HG02840 (cell line): Measurements from ENCODE around the gene CCDC70.
"Not testable (repeated sequence)": the region's sequence is repeated elsewhere in the genome, so short reads cannot be mapped to it uniquely, and the experiment has no call there.

Experiments
- ATAC-seq: cut with Tn5 transposase; IDR thresholded peaks from one replicate; pipeline ENCODE4 v1.9.1; 2021; ENCODE audit warnings: mild to moderate bottlenecking, moderate library complexity, moderate number of reproducible peaks; ENCODE audit not compliant: unreplicated experiment, low FRiP score

Gene CCDC70

DNA sequence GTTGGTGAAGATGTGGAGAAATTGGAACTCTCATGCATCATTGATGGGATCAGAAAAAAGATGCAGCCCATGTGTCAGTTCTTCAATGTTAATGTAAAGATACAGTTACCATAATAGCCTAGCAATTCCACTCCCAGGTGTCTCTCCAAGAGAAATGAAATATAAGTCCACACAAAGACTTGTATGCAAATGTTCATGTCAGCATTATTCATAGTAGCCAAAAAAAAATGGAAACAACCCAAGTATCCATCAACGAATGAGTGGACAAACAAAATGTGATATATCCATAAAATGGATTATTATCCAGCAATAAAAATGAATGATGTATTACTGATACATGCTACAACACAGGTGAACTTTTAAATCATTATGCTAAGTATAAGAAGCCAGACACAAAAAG is 38.7 kb downstream of the CCDC70 start:
- ATAC-seq, result no peak

DNA sequence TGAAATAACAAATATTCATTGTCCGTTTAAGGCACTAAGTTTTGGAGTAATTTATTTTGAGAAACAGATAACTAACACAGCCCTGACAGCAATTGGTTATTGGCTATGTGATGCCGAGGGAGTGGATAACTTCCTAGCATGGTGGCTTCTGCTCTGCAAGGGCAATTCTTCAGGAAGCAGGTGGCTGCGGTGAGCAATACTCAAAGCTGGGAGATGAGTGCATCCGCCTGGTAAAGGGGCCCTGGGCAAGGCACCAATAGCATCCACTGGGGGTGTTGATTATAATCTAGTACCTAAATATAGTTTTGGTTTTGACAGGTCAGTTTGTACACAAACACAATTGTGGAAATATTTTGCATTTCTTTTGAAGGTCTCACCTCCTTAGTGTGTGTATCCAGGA is 41.0 kb downstream of the CCDC70 start:
- no peak for ATAC-seq

GRCh38 chr13:51905787-51906186 is 44.0 kb downstream of the CCDC70 start:
- no peak for ATAC-seq

- ATAC-seq, result no peak
Observed at GRCh38 chr13:51906581-51906980, 44.8 kb downstream of the CCDC70 start.

DNA sequence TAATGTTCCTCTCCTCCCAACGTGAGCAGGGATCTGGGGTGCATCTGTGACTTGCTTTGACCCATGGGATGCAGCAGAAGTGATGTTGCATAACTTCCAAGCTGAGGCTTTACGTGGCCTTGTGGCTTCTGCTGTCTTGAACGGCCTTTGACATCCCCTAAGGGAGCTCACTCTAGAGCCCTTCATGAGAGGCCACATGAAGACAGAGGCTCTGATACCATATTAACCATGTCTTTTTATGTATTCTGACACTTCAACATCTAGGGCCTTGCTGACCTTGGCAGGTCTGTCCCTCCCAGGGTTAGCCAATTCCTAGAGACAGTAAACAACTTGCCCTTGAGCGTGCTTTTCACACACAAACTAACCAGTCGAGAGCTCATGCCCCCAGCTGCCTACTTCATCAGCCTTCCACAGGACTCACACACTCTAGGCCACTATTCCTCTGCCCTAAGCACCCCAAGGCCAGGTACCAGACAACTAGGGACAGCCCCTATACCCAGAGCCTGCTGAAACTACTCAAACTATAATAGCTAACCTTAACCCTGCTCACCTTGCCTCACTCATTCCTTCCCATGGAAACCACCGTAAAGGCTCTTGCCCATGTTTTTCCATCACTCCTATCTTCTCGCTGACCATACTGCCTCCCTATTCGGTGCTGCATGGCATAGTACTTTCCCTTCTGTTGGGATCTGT is 45.4 kb downstream of the CCDC70 start:
- no peak for ATAC-seq

DNA sequence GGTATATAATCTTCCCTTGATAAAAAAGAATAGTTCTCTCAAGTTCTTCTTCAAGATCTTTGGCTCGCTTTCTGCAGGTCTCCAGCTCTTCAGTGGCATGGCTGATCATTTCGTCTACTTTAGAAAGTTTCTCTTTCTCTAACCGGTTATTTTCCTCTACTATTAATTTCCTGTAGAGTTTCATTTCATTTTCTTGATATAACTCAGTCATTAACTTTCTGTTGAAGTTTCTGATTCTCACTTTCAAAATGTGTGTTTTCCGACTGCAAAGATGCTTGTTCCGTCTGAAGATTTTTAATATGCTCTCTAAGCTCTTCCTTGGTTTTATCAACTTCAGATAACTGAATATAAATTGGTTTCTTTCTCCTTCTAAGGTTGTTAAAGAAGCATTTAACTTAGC is 47.5 kb downstream of the CCDC70 start:
- not testable (repeated sequence) for ATAC-seq

GRCh38 chr13:51910508-51910907 is 48.7 kb downstream of the CCDC70 start:
- ATAC-seq, result no peak

DNA sequence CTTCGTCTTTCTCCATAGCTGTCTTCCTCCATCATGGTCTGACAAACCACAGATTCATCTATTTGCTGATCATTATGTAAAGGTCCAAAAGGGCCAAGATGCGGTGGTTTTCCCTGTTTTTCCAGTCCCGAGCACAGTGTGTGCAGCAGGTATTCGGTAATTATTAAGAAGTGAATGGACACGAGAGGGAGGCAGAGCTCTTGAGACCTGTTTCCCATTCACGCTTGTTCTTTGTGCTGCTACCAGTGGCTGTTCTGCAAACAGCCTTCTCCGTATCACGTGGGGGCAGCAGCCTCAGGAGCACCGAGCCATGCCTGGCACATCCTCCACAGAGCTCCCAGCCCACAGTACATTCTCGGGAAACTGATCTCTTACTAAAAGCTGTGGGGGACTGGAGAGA is 50.3 kb downstream of the CCDC70 start:
- no peak for ATAC-seq

GRCh38 chr13:51912511-51913225 is 50.9 kb downstream of the CCDC70 start:
- ATAC-seq, result no peak

GRCh38 chr13:51913421-51914136 is 51.8 kb downstream of the CCDC70 start:
- ATAC-seq, result no peak

DNA sequence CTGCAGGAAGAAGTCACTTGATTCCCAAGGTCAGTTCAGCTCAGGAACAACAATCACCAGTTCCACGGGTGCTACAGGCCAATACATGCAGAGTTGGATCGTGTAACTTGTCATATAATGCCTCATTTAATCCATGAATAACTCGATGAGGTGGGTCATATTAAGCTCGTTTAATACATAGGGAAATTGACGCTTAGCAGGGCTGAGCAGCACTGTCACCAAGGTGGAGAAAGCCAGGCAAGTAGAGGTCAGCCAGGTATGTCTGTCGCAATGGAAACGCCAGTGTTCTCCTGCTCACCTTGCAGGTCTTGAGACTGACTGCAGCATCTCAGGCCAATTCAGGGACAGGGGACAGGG is 52.3 kb downstream of the CCDC70 start:
- no peak for ATAC-seq
